Ishikawa (cell line): ENCODE data around the gene PCDH7.

ENCODE experiments used
- CEBPB ChIP-seq: IDR thresholded peaks from 2 replicates; pipeline ENCODE4 v1.6.1; 2012
- CREB1 ChIP-seq: IDR thresholded peaks from 2 replicates; pipeline ENCODE4 v1.6.1; 2012; ENCODE audit warnings: low read depth
- EGR1 ChIP-seq: IDR thresholded peaks from 2 replicates; pipeline ENCODE4 v1.6.1; 2012
- EP300 ChIP-seq: IDR thresholded peaks from 2 replicates; pipeline ENCODE4 v1.6.1; 2012; ENCODE audit warnings: borderline replicate concordance
- FOXM1 ChIP-seq: IDR thresholded peaks from 2 replicates; pipeline ENCODE4 v1.6.1; 2012; ENCODE audit warnings: low read depth, borderline replicate concordance
- MAX ChIP-seq: IDR thresholded peaks from 2 replicates; pipeline ENCODE4 v1.6.1; 2012
- NFIC ChIP-seq: IDR thresholded peaks from 2 replicates; pipeline ENCODE4 v1.6.1; 2012
- RAD21 ChIP-seq: IDR thresholded peaks from 2 replicates; pipeline ENCODE4 v1.6.1; 2012; ENCODE audit warnings: low read depth
- REST ChIP-seq: IDR thresholded peaks from 2 replicates; pipeline ENCODE4 v1.6.1; 2012; ENCODE audit warnings: low read depth, mild to moderate bottlenecking
- TAF1 ChIP-seq: IDR thresholded peaks from 2 replicates; pipeline ENCODE4 v1.6.1; 2012; ENCODE audit warnings: low read depth, mild to moderate bottlenecking
- TCF12 ChIP-seq: IDR thresholded peaks from 2 replicates; pipeline ENCODE4 v1.6.1; 2012; ENCODE audit warnings: low read depth
- TEAD4 ChIP-seq: IDR thresholded peaks from 2 replicates; pipeline ENCODE4 v1.6.1; 2012
- USF1 ChIP-seq: IDR thresholded peaks from 2 replicates; pipeline ENCODE4 v1.6.1; 2012
- YY1 ChIP-seq: IDR thresholded peaks from 2 replicates; pipeline ENCODE4 v1.6.1; 2012; ENCODE audit warnings: low read depth
- ZBTB7A ChIP-seq: IDR thresholded peaks from 2 replicates; pipeline ENCODE4 v1.6.1; 2012; ENCODE audit warnings: low read depth

The PCDH7 gene

GRCh38 chr4:30728311-30728710 is 8.1 kb downstream of the PCDH7 start:
- no peak for TF ChIP-seq YY1
- no peak for TF ChIP-seq TCF12
- no peak for TF ChIP-seq TAF1
- no peak for TF ChIP-seq ZBTB7A
- no peak for TF ChIP-seq EGR1
- TF ChIP-seq CREB1: no peak
- no peak for TF ChIP-seq RAD21
- no peak for TF ChIP-seq EP300
- no peak for TF ChIP-seq MAX
- no peak for TF ChIP-seq NFIC
- no peak for TF ChIP-seq TEAD4
- TF ChIP-seq REST: no peak

- TF ChIP-seq EGR1 (no peak), CEBPB (no peak), FOXM1 (no peak)
These were observed 23.7 kb downstream of the PCDH7 start for GRCh38 chr4:30743897-30744296.

- TF ChIP-seq EP300 (no peak), ZBTB7A (no peak), MAX (no peak), TEAD4 (no peak), REST (no peak), TCF12 (no peak), EGR1 (no peak), FOXM1 (no peak), CREB1 (no peak), RAD21 (no peak), TAF1 (no peak), NFIC (no peak), YY1 (no peak), USF1 (no peak)
These were observed 24.2 kb downstream of the PCDH7 start for GRCh38 chr4:30744386-30744785.

- TF ChIP-seq TAF1: no peak
- TF ChIP-seq TCF12: no peak
- no peak for TF ChIP-seq CEBPB
- TF ChIP-seq RAD21: no peak
- TF ChIP-seq FOXM1: no peak
- TF ChIP-seq YY1: no peak
- no peak for TF ChIP-seq REST
- no peak for TF ChIP-seq USF1
These were observed 24.9 kb downstream of the PCDH7 start for GRCh38 chr4:30744957-30745640.

- TF ChIP-seq TEAD4: no peak
- TF ChIP-seq TCF12: no peak
These were observed 26.6 kb downstream of the PCDH7 start for GRCh38 chr4:30746735-30747134.
